GM21390 (cell line): Measurements from ENCODE around the gene RBM12.

ENCODE experiments used
- ATAC-seq: cut with Tn5 transposase; IDR thresholded peaks from one replicate; pipeline ENCODE4 v1.9.1; 2021; ENCODE audit not compliant: unreplicated experiment

RBM12 gene

DNA sequence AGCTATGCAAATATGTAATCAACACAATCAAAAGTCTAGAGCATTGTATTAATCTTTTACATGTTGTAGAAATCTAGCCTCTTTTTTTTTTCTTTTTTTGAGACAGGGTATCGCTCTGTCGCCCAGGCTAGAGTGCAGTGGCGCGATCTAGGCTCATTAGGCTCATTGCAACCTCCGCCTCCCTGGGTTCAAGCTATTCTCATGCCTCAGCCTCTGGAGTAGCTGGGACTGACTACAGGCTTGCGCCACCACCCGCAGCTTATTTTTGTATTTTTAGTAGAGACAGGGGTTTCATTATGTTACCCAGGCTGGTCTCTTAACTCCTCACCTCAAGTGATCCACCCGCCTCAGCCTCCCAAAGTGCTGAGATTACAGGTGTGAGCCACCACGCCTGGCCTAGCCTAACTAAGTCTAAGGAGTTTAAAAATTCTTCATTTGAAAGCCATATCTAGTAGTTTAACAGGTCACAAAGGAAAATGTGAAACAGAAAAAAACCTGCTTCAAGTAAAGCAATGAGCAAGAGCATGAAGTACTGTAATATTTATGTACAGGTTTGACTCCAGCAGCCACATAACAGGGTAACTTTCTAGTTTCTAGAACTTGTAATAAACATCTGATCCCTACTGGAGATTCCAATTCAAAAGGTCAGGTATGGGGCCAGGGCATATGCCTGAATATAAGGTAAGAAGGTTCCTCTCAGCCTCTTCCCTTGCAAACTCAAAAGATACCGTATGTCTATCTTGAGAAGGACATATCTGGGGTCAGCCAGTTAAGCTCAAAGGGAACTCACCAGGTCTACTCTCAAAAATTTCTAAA, 4.4 kb downstream of the RBM12 start:
- no peak for ATAC-seq

DNA sequence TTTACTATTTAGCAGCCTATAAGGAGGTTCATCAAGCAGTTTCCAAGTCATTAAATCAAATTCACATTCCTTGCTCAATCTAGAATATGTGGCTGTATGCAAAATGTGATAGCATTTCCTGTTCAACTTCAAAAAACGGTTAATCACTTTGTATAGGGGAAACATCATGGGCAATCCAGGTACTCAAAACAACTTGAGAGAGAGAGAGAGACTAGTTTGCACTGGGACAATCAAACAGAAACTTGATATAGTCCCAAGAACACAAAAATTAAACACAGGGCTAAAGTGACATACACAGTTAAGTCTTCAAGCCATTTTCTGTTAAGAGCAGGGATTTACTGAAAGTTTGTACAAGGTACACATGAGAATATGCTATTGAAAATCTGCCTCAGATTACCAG, 7.4 kb downstream of the RBM12 start:
- ATAC-seq: no peak

DNA sequence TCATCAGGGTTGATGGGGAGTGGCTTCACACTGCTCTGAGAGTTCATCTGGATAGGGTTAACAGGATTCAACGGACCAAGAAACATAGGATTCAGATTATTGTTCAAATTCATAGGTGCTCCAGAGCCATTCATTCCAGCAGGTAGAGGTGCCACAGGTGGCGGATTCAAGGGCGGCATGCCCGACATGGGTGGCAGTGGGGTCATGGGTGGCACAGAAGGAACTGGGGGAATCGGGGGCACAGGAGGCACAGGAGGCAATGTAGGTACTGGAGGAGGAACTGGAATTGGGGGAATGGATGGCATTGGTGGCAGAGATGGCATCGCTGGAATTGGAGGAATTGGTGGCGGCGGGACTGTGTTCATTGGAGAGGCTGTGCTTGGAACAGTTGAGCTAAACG, 10.3 kb downstream of the RBM12 start:
- no peak for ATAC-seq

GRCh38 chr20:35653893-35654292, 10.8 kb downstream of the RBM12 start:
- no peak for ATAC-seq

GRCh38 chr20:35653430-35653734, 11.3 kb downstream of the RBM12 start:
- ATAC-seq: no peak

DNA sequence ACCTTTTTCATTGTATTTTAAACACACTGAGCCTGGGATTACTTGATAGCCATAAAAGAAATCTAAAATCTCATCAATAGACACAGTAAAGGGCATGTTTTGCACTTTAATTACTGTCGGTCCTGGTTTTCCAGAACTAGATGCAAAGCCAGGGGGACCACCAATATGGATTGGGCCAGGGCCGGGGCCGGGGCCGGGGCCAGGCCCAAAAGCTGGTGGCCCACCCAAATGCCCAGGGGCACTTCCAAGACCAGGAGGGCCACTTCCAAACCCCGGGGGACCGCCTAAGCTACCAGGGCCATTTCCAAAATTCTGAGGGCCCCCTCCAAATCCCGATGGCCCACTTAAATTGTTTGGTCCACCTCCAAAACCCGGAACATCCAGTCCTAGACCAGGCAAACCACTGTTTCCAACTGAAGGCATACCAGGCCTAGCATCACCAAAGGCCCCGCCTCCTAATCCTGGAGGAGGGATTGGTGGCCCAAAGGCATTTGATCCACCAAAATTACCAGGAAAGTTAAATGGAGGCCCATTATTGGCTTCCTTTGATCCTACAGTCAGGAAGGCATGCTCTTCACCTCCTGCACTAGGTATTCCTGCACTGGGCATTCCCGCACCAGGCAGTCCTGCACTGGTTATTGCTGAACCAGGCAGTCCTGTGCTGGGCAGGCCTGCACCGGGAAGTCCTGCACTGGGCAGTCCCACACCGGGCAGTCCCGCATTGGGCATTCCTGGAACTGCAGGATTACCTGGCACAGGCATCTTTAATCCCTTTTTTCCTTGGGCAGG, 11.9 kb downstream of the RBM12 start:
- no peak for ATAC-seq

DNA sequence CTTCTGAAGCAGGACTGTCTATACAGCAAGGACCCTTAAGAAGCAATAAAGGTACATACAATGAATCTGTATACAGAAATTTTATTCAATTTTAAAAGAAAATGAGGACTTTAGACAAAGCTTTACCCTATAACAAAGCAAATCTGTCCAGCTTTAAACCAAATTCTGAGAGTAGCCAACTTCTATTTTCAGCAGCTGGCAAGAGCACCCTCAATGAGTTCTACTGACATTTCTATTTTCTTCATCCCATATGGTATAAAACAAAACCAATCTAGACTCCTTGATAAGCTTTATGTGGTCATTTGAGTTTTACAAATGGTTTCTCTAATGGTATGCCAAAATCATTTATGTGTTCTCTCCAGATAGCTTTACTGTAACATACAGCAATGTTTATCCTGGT, 12.7 kb downstream of the RBM12 start:
- no peak for ATAC-seq

DNA sequence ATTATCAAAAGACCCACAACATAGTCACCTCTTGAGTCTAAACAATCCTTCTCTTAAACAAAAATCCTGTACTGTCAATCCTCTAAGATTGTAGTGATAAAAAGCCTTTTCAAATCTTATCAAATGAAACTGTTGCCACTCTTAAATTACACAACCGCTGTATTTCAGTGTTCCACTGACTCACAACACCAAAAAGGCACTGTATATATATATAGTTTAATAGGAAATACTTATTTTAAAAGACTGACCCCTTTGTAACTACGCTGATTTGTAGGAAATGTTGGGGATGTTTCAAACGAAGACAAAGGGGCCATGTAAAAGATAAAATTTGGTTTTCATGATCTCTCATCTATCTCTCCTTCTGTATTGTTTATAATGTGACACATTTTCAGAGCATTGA, 14.1 kb downstream of the RBM12 start:
- no peak for ATAC-seq

GRCh38 chr20:35648836-35649235, 15.9 kb downstream of the RBM12 start:
- no peak for ATAC-seq

- ATAC-seq: no peak
Observed at GRCh38 chr20:35644806-35645205, 19.9 kb downstream of the RBM12 start.

- ATAC-seq: no peak
Observed at GRCh38 chr20:35643045-35643444, 21.7 kb downstream of the RBM12 start.

DNA sequence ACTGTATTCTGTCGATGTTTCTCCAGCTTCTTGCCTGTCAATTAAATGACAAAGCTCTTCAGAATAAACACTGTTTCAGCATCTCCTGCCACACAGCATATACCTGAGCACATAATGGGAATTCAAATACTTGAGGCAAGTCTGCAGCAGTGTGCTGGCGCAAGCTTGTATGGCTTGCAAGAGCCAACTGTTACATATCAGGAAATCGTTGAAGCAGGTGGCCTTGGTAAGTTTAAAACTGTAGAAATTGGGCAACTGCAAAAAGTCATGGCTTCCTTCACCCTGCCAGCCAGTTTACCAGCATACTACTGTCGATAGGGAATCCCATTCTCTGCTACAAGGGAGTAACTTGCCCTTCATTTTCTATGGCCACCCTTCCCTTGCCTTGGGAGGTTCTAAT, 23.0 kb downstream of the RBM12 start:
- no peak for ATAC-seq

- no peak for ATAC-seq
Observed at GRCh38 chr20:35640724-35641123, 24.0 kb downstream of the RBM12 start.

DNA sequence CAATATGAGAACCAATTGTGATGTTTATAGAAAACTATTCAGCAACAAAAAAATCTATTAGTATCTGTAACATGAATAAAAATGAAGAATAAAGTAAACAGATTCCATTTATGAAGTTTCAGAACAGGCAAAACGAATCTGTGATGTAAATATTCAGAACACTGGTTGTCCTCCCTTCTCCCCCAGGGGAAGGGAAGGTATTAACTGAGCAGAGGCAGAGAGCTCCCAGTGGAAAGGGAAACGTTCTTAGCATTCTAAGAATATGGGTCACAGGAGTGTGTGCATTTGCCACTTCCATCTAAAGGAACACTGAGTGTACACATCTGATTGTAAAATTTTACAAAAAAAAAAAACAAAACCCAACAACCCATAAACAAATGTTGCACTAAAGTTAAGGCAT, 25.9 kb downstream of the RBM12 start:
- ATAC-seq: no peak

DNA sequence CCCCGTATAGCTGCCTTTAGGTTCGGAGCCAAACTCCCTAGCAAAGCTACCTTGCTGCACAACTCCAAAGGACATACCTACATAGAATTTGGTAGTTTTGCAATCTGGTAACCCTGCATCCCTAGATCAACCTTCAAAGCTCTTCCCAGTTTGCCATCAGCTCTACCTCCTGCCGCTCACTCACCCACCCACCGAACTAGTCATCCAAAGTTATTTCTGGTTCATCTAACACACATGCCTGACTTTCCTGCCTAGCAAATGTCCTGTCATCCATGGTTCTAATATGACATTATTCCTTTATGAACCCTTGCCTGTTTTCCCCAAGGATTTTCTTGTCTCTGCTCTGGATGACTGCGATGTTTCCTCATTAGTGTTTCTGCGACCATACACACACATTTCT, 27.4 kb downstream of the RBM12 start:
- ATAC-seq: no peak

DNA sequence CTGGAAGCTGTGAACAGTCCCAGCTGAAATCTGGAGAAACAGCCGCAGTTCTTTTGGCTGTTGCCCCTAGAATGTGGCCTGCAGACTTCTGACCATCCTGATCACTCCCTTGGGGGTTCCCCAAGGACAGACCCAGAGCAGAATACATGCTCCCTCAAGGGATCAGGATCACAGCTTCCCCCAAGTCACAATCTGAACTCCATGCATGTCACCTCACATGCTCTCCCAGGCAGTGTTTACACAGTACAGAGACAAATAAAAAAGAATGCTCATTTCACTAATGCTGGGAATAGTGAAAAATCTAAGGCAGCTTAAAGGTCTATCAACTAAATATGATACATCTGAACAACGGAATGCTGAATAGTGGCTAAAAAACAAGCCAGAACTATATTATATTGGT, 28.6 kb downstream of the RBM12 start:
- ATAC-seq: no peak

- no peak for ATAC-seq
Observed at GRCh38 chr20:35635652-35636051, 29.0 kb downstream of the RBM12 start.

DNA sequence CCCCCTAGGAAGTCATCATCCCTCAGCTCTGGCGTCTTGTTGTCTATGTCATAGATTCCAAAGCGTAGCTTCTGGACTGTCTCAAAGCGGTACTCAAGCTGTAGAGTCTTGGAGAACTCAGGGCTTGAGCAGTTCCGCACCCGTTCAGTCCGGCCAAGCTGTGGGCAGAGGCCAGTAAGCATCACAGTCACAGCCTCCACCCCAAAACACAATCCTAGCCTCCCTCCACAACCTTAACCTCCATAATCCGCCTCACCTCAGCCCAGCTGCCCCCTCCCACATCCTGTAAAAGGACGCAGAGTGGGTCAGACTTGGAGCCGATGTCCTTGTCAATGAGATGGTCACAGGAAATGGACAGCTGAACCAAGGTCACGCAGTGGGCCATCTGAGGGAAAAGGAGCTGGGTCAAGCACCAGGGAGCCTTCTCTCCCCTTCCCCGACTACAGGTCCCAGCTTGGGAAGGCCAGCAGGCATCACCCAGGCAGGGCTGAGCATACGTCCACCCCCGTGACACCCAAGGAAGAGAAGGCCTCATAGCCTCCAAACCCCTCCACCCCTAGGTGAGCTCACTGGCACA, 32.1 kb downstream of the RBM12 start:
- no peak for ATAC-seq

- ATAC-seq: no peak
Observed at GRCh38 chr20:35630636-35631035, 34.1 kb downstream of the RBM12 start.

- ATAC-seq: no peak
Observed at GRCh38 chr20:35629427-35630145, 35.1 kb downstream of the RBM12 start.

- no peak for ATAC-seq
Observed at GRCh38 chr20:35627121-35627520, 37.6 kb downstream of the RBM12 start.
